MG63 (cell line): ENCODE results near the gene HMGCL. TPM values are rescaled to one million over a fixed set of nuclear protein-coding genes. Genes with fewer than 3 reads are reported as not detected.
"Not testable (repeated sequence)": the region's sequence is repeated elsewhere in the genome, so short reads cannot be mapped to it uniquely, and the experiment has no call there.

ENCODE experiments used
- DNase-seq: peaks from one replicate; pipeline ENCODE4 v3.0.0-alpha.2; 2020
- H3K27me3 ChIP-seq: fragments of 250-450 bp; sonication (Bioruptor Pico); 2 replicates; pipeline ENCODE4 v1.5.1; 2020; ENCODE audit warnings: mild to moderate bottlenecking, moderate library complexity
- H3K36me3 ChIP-seq: fragments of 250-450 bp; sonication (Bioruptor Pico); 2 replicates; pipeline ENCODE4 v1.5.1; 2020; ENCODE audit warnings: mild to moderate bottlenecking, moderate library complexity
- H3K4me3 ChIP-seq: fragments of 250-450 bp; sonication (Bioruptor Pico); 2 replicates; pipeline ENCODE4 v1.5.1; 2020; ENCODE audit warnings: mild to moderate bottlenecking, moderate library complexity
- H3K9me3 ChIP-seq: fragments of 250-450 bp; sonication (Bioruptor Pico); 2 replicates; pipeline ENCODE4 v1.5.1; 2020; ENCODE audit warnings: mild to moderate bottlenecking, moderate library complexity
- total RNA-seq: library from RNA; depleted of rRNA; stranded (reverse); fragments of >200 nt; shearing (Covaris generic); gene quantifications from 2 replicates; pipeline ENCODE4 v1.2.3, GENCODE V29; 2014; ENCODE audit warnings: low replicate concordance

HMGCL gene
- total RNA-seq, 1 experiment from 2014 or later, result 27.6 TPM

DNA sequence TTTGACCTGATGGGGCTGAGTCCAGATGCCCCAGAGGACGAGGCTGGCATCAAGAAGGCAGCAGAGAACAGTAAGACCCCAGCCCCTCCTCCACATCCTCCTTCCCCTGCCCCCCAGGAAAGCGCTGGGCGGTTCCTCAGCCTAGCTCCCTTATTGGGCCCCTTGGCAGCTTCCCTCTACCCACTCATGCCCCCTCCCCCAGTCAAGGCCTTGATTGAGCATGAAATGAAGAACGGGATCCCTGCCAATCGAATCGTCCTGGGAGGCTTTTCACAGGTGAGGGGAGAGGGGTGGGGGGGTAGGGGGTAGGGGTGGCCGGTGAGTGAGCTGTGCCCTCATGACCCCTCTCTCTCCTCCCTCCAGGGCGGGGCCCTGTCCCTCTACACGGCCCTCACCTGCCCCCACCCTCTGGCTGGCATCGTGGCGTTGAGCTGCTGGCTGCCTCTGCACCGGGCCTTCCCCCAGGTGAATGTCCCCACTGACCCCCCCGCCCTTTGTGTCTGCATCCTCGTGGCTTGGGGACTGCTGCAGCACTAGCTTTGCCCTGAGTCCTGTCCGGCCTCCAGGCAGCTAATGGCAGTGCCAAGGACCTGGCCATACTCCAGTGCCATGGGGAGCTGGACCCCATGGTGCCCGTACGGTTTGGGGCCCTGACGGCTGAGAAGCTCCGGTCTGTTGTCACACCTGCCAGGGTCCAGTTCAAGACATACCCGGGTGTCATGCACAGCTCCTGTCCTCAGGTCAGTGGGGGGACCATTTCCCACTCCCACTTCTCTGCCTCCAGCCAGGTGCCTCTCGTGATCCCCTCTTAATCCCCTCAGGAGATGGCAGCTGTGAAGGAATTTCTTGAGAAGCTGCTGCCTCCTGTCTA lies 31.1 kb downstream of the HMGCL start:
- H3K36me3 ChIP-seq, result peaks cover 34% of the 10 kb centered on the region
- no peak for DNase-seq
- H3K4me3 ChIP-seq, result no peak overlapping the region
- no peaks in the 10 kb centered on the region for H3K9me3 ChIP-seq
- no peaks in the 10 kb centered on the region for H3K27me3 ChIP-seq

DNA sequence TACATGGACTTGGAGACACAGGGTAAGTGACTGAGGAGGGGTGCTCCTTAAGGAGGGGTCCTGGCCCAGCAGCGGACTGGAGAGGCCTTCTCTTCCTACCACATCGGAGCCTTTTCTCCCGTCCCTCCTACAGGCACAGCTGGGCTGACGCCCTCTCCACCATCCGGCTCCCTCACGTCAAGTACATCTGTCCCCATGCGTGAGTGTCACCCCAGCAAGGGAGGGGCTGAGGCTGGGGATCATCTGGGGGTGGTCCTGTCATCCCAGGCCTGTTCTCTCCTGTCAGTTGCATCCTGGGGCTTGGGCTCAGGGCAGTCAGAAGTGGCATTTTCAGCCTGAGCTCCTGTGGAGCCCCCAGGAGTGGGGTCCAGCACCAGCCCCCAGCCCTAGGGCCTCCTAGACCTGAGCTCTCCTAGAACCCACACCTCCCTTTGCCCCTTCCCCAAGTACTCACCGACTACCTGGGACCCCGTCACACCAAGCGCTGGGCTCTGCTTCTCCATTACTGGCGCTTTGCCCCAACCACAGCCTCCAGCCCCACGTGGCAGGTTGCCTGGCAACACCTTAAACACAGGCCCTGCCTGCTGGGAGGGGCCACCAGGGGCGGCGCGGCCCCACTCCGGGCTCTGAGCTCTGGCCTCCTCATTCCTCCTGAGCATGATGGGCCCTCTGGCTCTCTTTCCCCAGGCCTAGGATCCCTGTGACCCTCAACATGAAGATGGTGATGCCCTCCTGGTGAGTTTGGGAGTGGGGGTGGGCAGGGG lies 32.0 kb downstream of the HMGCL start:
- no peaks in the 10 kb centered on the region for H3K9me3 ChIP-seq
- peaks cover 32% of the 10 kb centered on the region for H3K36me3 ChIP-seq
- no peak for DNase-seq
- no peak overlapping the region for H3K4me3 ChIP-seq
- no peaks in the 10 kb centered on the region for H3K27me3 ChIP-seq

DNA sequence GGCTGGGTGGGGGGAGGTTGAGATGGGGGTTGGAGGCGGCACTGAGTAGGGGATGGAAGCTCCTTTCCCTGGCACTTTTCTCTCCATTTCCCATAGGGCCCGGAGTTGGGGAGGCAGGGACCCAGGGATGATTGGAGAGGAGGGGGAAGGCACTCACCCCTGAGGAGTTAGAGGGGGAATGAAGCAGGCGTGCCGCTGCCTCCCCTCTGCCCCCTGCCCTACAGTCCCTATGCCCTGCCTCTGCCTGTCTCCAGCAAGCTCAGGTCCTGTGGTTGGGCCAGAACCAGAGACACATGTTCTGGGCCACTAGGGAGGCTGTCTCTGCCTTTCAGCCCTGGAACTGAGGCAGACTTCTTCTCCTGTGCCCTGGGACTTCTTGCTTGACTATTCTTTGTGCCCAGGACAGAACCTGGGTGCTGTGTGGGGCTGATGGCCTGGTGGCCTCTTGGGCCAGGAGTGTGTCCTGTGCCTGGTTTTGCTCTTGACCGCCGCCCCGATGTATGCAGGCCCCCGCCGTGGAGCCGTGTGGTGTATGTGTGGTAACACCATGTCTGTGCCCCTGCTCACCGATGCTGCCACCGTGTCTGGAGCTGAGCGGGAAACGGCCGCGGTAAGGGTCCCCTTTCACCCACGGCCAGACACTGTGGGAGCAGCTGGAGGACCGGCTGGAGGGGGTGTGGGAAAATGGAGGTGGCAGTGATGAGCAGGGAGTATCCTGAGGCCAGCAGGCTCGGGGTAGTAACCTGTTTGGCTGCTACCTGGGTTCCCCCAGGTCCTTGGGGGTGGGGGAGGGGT lies 32.9 kb downstream of the HMGCL start:
- Histone ChIP-seq H3K27me3 (no peaks in the 10 kb centered on the region), H3K36me3 (peaks cover 38% of the 10 kb centered on the region), H3K4me3 (peak overlapping the region; percentile 87), H3K9me3 (no peaks in the 10 kb centered on the region)
- no peak for DNase-seq

DNA sequence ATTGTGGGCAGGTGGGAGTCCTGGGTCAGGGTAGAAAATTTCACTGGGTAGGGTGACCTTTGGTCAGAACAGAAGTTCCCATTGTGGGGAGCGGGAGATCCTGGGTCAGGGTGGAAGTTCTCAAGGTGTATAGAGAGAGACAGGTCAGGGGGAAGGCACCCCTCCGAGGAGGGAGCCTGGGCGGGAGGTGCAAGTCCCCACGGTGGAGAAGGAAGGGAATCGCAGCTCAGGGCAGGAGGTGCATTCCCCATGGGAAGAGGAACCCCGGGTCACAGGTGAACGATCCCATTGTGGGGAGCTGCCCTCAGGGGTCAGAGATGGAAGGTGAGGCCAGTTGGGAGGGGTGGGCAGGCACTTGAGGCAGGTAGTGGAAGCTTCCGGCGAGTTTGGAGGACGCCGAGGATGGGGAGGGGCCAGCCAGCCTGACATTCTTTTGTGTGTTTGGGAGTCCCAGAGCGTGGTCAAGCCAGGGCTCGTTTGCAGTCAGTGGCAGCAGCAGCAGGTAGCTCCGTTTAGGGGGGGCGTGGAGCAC lies 33.6 kb downstream of the HMGCL start:
- Histone ChIP-seq H3K36me3 (peaks cover 38% of the 10 kb centered on the region), H3K9me3 (no peaks in the 10 kb centered on the region), H3K4me3 (peak overlapping the region; percentile 87), H3K27me3 (no peaks in the 10 kb centered on the region)
- peak; percentile 25 for DNase-seq

- Histone ChIP-seq H3K9me3 (no peaks in the 10 kb centered on the region), H3K4me3 (peak within 1 kb of the TSS; percentile 87), H3K27me3 (no peaks in the 10 kb centered on the region), H3K36me3 (peaks cover 42% of the 10 kb centered on the region)
- DNase-seq, result peak; percentile 93
Observed at GRCh38 chr1:23790696-23791515, 34.3 kb downstream of the HMGCL start, which contains the start of gene LYPLA2. LYPLA2 (plus strand) TSS chr1:23791145; CDS start chr1:23792683, 1,538 bp downstream.

DNA sequence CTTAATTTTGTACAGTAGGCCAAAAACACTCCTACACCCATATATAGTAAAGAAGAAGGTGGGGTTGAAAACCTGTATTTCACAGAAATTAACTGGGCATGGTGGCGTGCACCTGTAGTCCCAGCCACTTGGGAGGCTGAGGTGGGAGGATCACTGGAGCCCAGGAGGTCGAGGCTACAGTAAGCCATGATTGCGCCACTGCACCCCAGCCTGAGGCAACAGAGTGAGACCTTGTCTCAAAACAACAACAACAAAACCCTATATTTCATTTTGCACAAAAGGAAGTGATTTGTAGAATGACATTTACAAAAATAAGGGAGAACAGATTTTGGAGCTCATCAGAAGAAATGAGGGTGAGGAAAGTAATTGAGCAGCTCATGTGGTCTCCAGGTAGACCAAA lies 36.5 kb downstream of the HMGCL start:
- Histone ChIP-seq H3K27me3 (no peaks in the 10 kb centered on the region), H3K4me3 (no peak overlapping the region), H3K36me3 (peaks cover 47% of the 10 kb centered on the region), H3K9me3 (no peaks in the 10 kb centered on the region)
- DNase-seq, result no peak

GRCh38 chr1:23787701-23788100 lies 37.5 kb downstream of the HMGCL start:
- H3K27me3 ChIP-seq, result no peaks in the 10 kb centered on the region
- peaks cover 40% of the 10 kb centered on the region for H3K36me3 ChIP-seq
- DNase-seq, result no peak
- H3K9me3 ChIP-seq, result no peaks in the 10 kb centered on the region
- no peak overlapping the region for H3K4me3 ChIP-seq

- no peak overlapping the region for H3K4me3 ChIP-seq
- no peak for DNase-seq
- H3K36me3 ChIP-seq, result peaks cover 60% of the 10 kb centered on the region
- no peaks in the 10 kb centered on the region for H3K9me3 ChIP-seq
- H3K27me3 ChIP-seq, result no peaks in the 10 kb centered on the region
Observed at GRCh38 chr1:23784846-23785245, 40.4 kb downstream of the HMGCL start.

DNA sequence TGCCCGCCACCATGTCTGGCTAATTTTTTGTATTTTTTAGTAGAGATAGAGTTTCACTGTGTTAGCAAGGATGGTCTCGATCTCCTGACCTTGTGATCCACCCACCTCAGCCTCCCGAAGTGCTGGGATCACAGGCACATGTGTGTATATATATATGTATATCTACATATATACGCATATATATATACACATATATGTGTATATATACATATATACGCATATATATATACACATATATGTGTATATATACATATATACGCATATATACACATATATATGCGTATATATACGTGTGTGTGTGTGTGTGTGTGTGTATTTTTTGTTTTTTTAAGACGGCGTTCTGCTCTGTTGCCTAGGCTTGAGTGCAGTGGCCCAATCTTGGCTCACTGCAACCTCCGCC lies 42.1 kb downstream of the HMGCL start:
- not testable (repeated sequence) for H3K4me3 ChIP-seq, DNase-seq, H3K27me3 ChIP-seq, H3K9me3 ChIP-seq
- peaks cover 52% of the 10 kb centered on the region for H3K36me3 ChIP-seq

- Histone ChIP-seq H3K36me3 (peaks cover 24% of the 10 kb centered on the region), H3K4me3 (no peak overlapping the region; the same call in 1 of the 2 replicates), H3K9me3 (no peaks in the 10 kb centered on the region), H3K27me3 (no peaks in the 10 kb centered on the region)
- DNase-seq, result no peak
Observed at GRCh38 chr1:23779826-23780371, 45.3 kb downstream of the HMGCL start.

DNA sequence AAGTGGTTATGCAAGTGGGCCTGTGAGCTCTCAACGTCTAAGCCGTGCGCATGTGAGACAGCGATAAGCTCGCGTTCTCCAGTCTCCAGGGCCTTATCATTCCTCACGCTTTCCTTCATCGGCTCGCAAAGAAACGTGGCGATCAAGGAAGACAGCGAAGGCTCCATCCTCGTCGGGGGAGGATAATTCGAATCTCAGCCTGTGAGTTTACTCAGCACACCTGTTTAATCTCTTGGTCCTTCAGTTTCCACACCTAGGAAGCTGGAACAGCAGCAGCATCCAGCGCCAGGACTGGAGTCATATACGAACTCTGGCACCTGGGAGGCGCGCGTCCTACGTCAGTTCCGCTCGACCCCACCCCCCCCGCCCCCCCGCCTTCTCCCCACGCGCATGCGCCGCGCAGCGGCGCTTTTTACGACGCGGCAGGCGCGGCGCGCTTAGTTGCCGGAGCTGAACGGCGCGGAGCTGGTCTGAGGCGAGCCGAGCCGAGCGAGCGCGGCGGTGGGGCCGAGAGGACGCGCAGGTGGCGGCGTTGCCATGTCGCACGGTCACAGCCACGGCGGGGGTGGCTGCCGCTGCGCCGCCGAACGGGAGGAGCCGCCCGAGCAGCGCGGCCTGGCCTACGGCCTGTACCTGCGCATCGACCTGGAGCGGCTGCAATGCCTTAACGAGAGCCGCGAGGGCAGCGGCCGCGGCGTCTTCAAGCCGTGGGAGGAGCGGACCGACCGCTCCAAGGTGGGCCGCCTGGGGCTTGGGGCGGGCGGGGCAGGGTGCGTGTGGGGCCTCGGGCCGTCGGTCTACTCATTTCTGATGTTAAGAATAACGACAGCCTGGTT lies 47.0 kb downstream of the HMGCL start, which contains the start of gene PITHD1:
TSS of gene PITHD1 (plus strand) at position 440 of the 836 bp plus-strand sequence. CDS start at position 538, 98 bp downstream.
- Histone ChIP-seq H3K36me3 (peaks cover 21% of the 10 kb centered on the region), H3K27me3 (no peaks in the 10 kb centered on the region), H3K4me3 (peak within 1 kb of the TSS; percentile 95), H3K9me3 (no peaks in the 10 kb centered on the region)
- DNase-seq, result peak; percentile 72

GRCh38 chr1:23776217-23776616 lies 49.0 kb downstream of the HMGCL start:
- Histone ChIP-seq H3K4me3 (no peak overlapping the region), H3K9me3 (no peaks in the 10 kb centered on the region), H3K36me3 (peaks cover 13% of the 10 kb centered on the region), H3K27me3 (no peaks in the 10 kb centered on the region)
- no peak for DNase-seq

- Histone ChIP-seq H3K27me3 (no peaks in the 10 kb centered on the region), H3K4me3 (no peak overlapping the region), H3K36me3 (no peaks in the 10 kb centered on the region; the same call in 1 of the 2 replicates), H3K9me3 (no peaks in the 10 kb centered on the region)
- DNase-seq, result no peak
Observed at GRCh38 chr1:23774174-23774880, 50.9 kb downstream of the HMGCL start.

DNA sequence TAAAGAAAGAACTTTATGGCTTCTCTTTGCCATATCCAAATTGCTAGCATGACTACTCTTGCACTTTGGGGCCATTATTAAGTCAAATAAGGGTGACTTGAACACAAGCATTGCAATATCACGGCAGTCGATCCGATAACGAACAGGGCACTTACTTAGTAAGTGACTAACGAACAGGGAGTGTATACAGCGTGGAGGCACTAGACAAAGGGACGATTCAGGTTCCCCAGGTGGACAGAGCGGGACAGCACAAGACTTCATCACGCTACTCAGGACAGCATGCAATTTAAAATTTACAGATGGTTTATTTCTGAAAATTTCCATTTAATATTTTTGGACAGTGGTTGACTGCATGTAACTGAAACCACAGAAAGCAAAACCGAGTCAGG lies 52.4 kb downstream of the HMGCL start:
- Histone ChIP-seq H3K27me3 (no peaks in the 10 kb centered on the region), H3K36me3 (0 out of 2 replicates have a peak, but pooled peaks cover 6% of the 10 kb centered on the region), H3K4me3 (no peak overlapping the region), H3K9me3 (no peaks in the 10 kb centered on the region)
- no peak for DNase-seq
